Memory B cell (primary cell): ENCODE results near the gene NEURL2.
A peak's percentile ranks its signal among the peaks of the same experiment; 100 is the strongest.
"Not testable (repeated sequence)": the region's sequence is repeated elsewhere in the genome, so short reads cannot be mapped to it uniquely, and the experiment has no call there.

Experiments
- ATAC-seq: fragments of 150-1000 bp; cut with Tn5 transposase; 2 replicates; pipeline ENCODE4 v1.10.0; 2021; ENCODE audit warnings: low read depth, mild to moderate bottlenecking, moderate library complexity
- DNase-seq, 2 donors: peaks; one replicate each; pipeline ENCODE4 v3.0.0; 2022; ENCODE audit warnings: low spot score in 2 of 2
- H3K27ac Mint-ChIP-seq: one replicate; pipeline ENCODE4 v1.8.0; 2022; ENCODE audit warnings: mild to moderate bottlenecking, moderate library complexity, mixed read lengths
- H3K27me3 Mint-ChIP-seq: one replicate; pipeline ENCODE4 v1.8.0; 2022; ENCODE audit warnings: mixed read lengths
- H3K36me3 Mint-ChIP-seq: one replicate; pipeline ENCODE4 v1.8.0; 2022; ENCODE audit warnings: mild to moderate bottlenecking, mixed read lengths
- H3K4me1 Mint-ChIP-seq: one replicate; pipeline ENCODE4 v1.8.0; 2022; ENCODE audit warnings: mixed read lengths
- H3K4me3 Mint-ChIP-seq: one replicate; pipeline ENCODE4 v1.8.0; 2022; ENCODE audit warnings: mild to moderate bottlenecking, moderate library complexity, mixed read lengths
- H3K9me3 Mint-ChIP-seq: one replicate; pipeline ENCODE4 v1.8.0; 2022; ENCODE audit warnings: mixed read lengths

NEURL2 gene

GRCh38 chr20:45911486-45912343, 20.7 kb upstream of the NEURL2 start, which contains the start of gene PLTP:
TSS of gene PLTP (minus strand) at chr20:45912155. CDS start at chr20:45911452, 703 bp downstream.
- Mint-ChIP-seq H3K4me3 (peak within 1 kb of the TSS; percentile 80), H3K4me1 (peaks cover 14% of the 10 kb centered on the region), H3K27ac (peak within 1 kb of the TSS; percentile 58), H3K36me3 (no peaks in the 10 kb centered on the region), H3K9me3 (no peaks in the 10 kb centered on the region), H3K27me3 (peaks cover 5% of the 10 kb centered on the region)
- DNase-seq (peak; percentile 25 to 44), ATAC-seq (peak; percentile 18)

- Mint-ChIP-seq H3K36me3 (no peaks in the 10 kb centered on the region), H3K4me3 (peak overlapping the region; percentile 80), H3K9me3 (no peaks in the 10 kb centered on the region), H3K27ac (peak overlapping the region; percentile 58), H3K4me1 (peaks cover 14% of the 10 kb centered on the region), H3K27me3 (peaks cover 5% of the 10 kb centered on the region)
- peak; percentile 88 for ATAC-seq
- peak; percentile 90 to 93 for DNase-seq
Observed at GRCh38 chr20:45910670-45911485, 19.9 kb upstream of the NEURL2 start.

GRCh38 chr20:45909817-45910669, 19.0 kb upstream of the NEURL2 start:
- Mint-ChIP-seq H3K27ac (peak overlapping the region; percentile 58), H3K4me3 (peak overlapping the region; percentile 80), H3K9me3 (no peaks in the 10 kb centered on the region), H3K36me3 (no peaks in the 10 kb centered on the region), H3K27me3 (peaks cover 5% of the 10 kb centered on the region), H3K4me1 (peaks cover 14% of the 10 kb centered on the region)
- DNase-seq (no peak), ATAC-seq (no peak)

- peaks cover 5% of the 10 kb centered on the region for H3K27me3 Mint-ChIP-seq
- H3K4me1 Mint-ChIP-seq, result peaks cover 14% of the 10 kb centered on the region
- no peak for DNase-seq
- ATAC-seq, result no peak
- H3K27ac Mint-ChIP-seq, result no peak overlapping the region
- H3K9me3 Mint-ChIP-seq, result no peaks in the 10 kb centered on the region
- H3K36me3 Mint-ChIP-seq, result no peaks in the 10 kb centered on the region
- H3K4me3 Mint-ChIP-seq, result no peak overlapping the region
Observed at GRCh38 chr20:45909336-45909808, 18.4 kb upstream of the NEURL2 start.

- no peak for ATAC-seq
- H3K27ac Mint-ChIP-seq, result no peak overlapping the region
- DNase-seq, result no peak
- no peaks in the 10 kb centered on the region for H3K36me3 Mint-ChIP-seq
- H3K9me3 Mint-ChIP-seq, result no peaks in the 10 kb centered on the region
- H3K4me1 Mint-ChIP-seq, result peaks cover 17% of the 10 kb centered on the region
- H3K4me3 Mint-ChIP-seq, result no peak overlapping the region
- H3K27me3 Mint-ChIP-seq, result peaks cover 4% of the 10 kb centered on the region
Observed at GRCh38 chr20:45908084-45908483, 17.1 kb upstream of the NEURL2 start.

GRCh38 chr20:45907219-45907948, 16.4 kb upstream of the NEURL2 start:
- Mint-ChIP-seq H3K9me3 (no peaks in the 10 kb centered on the region), H3K27ac (no peak overlapping the region), H3K27me3 (peaks cover 1% of the 10 kb centered on the region), H3K4me3 (no peak overlapping the region), H3K4me1 (peaks cover 20% of the 10 kb centered on the region), H3K36me3 (no peaks in the 10 kb centered on the region)
- no peak for ATAC-seq
- DNase-seq, result no peak

GRCh38 chr20:45905505-45906079, 14.6 kb upstream of the NEURL2 start:
- ATAC-seq (no peak), DNase-seq (no peak)
- H3K36me3 Mint-ChIP-seq, result no peaks in the 10 kb centered on the region
- H3K9me3 Mint-ChIP-seq, result no peaks in the 10 kb centered on the region
- H3K4me1 Mint-ChIP-seq, result peaks cover 12% of the 10 kb centered on the region
- H3K4me3 Mint-ChIP-seq, result no peak overlapping the region
- no peak overlapping the region for H3K27ac Mint-ChIP-seq
- H3K27me3 Mint-ChIP-seq, result no peaks in the 10 kb centered on the region

GRCh38 chr20:45904583-45905504, 13.8 kb upstream of the NEURL2 start:
- Mint-ChIP-seq H3K9me3 (no peaks in the 10 kb centered on the region), H3K27me3 (no peaks in the 10 kb centered on the region), H3K36me3 (no peaks in the 10 kb centered on the region), H3K4me1 (peaks cover 11% of the 10 kb centered on the region), H3K27ac (no peak overlapping the region), H3K4me3 (no peak overlapping the region)
- no peak for DNase-seq
- no peak for ATAC-seq

- Mint-ChIP-seq H3K9me3 (no peaks in the 10 kb centered on the region), H3K27me3 (no peaks in the 10 kb centered on the region), H3K4me1 (peaks cover 8% of the 10 kb centered on the region), H3K27ac (no peak overlapping the region), H3K36me3 (peaks cover 10% of the 10 kb centered on the region), H3K4me3 (no peak overlapping the region)
- DNase-seq (no peak), ATAC-seq (no peak)
Observed at GRCh38 chr20:45902199-45902701, 11.2 kb upstream of the NEURL2 start.

GRCh38 chr20:45901332-45901731, 10.3 kb upstream of the NEURL2 start:
- H3K9me3 Mint-ChIP-seq, H3K27ac Mint-ChIP-seq, H3K27me3 Mint-ChIP-seq, H3K4me1 Mint-ChIP-seq, ATAC-seq, DNase-seq, H3K4me3 Mint-ChIP-seq: not testable (repeated sequence)
- H3K36me3 Mint-ChIP-seq, result peaks cover 14% of the 10 kb centered on the region

GRCh38 chr20:45899046-45899835, 8.2 kb upstream of the NEURL2 start:
- H3K4me1 Mint-ChIP-seq, result peaks cover 8% of the 10 kb centered on the region
- H3K36me3 Mint-ChIP-seq, result peaks cover 14% of the 10 kb centered on the region
- DNase-seq, result no peak
- no peaks in the 10 kb centered on the region for H3K9me3 Mint-ChIP-seq
- no peak overlapping the region for H3K4me3 Mint-ChIP-seq
- H3K27ac Mint-ChIP-seq, result no peak overlapping the region
- ATAC-seq, result no peak
- H3K27me3 Mint-ChIP-seq, result no peaks in the 10 kb centered on the region
